ENCODE data around the gene COPB1.

COPB1 gene

GRCh38 chr11:14423633-14424032 is 76.0 kb downstream of the COPB1 start:
- no peak for DNase-seq

GRCh38 chr11:14422814-14423182 is 76.8 kb downstream of the COPB1 start:
- DNase-seq: no peak

- no peak for DNase-seq
Observed at GRCh38 chr11:14422052-14422813, 77.4 kb downstream of the COPB1 start.

- no peak for DNase-seq
Observed at GRCh38 chr11:14420223-14420622, 79.4 kb downstream of the COPB1 start.

GRCh38 chr11:14418801-14419417 is 80.7 kb downstream of the COPB1 start:
- DNase-seq: no peak

GRCh38 chr11:14417617-14418374 is 81.8 kb downstream of the COPB1 start:
- no peak for DNase-seq

- DNase-seq: no peak
Observed at GRCh38 chr11:14417186-14417585, 82.4 kb downstream of the COPB1 start.

GRCh38 chr11:14414470-14415461 is 84.8 kb downstream of the COPB1 start:
- DNase-seq: no peak

GRCh38 chr11:14413307-14414069 is 86.1 kb downstream of the COPB1 start:
- DNase-seq: no peak

- no peak for DNase-seq
Observed at GRCh38 chr11:14411818-14412217, 87.8 kb downstream of the COPB1 start.

- DNase-seq: no peak
Observed at GRCh38 chr11:14409891-14410290, 89.7 kb downstream of the COPB1 start.

- DNase-seq: no peak
Observed at GRCh38 chr11:14408612-14409011, 91.0 kb downstream of the COPB1 start.
